Measurements from ENCODE around the gene MISP3. TPM values are rescaled to one million over a fixed set of nuclear protein-coding genes. Genes with fewer than 3 reads are reported as not detected.

The MISP3 gene
- total and polyA plus RNA-seq, 10 donors, result 1.5 to 8.0 (median 2.0) TPM

DNA sequence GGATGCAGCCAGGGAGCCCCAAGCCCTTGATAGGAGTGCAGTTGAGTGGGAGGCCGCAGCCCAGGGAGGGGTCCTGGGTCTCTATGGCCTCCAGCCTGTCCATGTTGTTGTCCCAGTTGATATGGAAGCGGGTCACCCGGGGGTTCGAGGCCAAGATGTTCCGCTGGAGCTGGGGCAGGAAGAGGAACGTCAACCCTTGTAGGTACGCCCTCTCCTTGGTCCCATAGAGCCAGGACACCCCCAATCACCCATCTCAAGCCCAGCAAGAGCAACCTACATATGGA is 47.9 kb downstream of the MISP3 start:
- H3K27ac ChIP-seq, result peak overlapping the region in 6 of 8 donors; percentile 93 to 99 (median 98)
- H3K4me3 ChIP-seq, result no peak overlapping the region
- no peak for DNase-seq
- no peak for TF ChIP-seq POLR2AphosphoS5 (IDR thresholded peaks at IDR 0.05)
- no peak for TF ChIP-seq POLR2A (IDR thresholded peaks at IDR 0.05)
- TF ChIP-seq, protein P1, sequence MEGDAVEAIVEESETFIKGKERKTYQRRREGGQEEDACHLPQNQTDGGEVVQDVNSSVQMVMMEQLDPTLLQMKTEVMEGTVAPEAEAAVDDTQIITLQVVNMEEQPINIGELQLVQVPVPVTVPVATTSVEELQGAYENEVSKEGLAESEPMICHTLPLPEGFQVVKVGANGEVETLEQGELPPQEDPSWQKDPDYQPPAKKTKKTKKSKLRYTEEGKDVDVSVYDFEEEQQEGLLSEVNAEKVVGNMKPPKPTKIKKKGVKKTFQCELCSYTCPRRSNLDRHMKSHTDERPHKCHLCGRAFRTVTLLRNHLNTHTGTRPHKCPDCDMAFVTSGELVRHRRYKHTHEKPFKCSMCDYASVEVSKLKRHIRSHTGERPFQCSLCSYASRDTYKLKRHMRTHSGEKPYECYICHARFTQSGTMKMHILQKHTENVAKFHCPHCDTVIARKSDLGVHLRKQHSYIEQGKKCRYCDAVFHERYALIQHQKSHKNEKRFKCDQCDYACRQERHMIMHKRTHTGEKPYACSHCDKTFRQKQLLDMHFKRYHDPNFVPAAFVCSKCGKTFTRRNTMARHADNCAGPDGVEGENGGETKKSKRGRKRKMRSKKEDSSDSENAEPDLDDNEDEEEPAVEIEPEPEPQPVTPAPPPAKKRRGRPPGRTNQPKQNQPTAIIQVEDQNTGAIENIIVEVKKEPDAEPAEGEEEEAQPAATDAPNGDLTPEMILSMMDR (IDR thresholded peaks at IDR 0.05 in 8 of 11, conservative IDR thresholded peaks at IDR 0.05 in 3 of 11), result no peak
- H3K4me1 ChIP-seq, result peaks cover 21 to 55% (median 40%) of the 10 kb centered on the region in 6 donors
- H3K27me3 ChIP-seq (replicated peaks in 1 of 7), result no peaks in the 10 kb centered on the region
- no peaks in the 10 kb centered on the region for H3K9me3 ChIP-seq
- 90 to 95% (median 92%) methylated on average over 7 of the region's 7 CpGs for WGBS, 5 donors
- intact Hi-C loops (cut with DNase I; ENCODE audit: low total_unique reads), result no loop called here
- peaks cover 0 to 8% (median 0%) of the 10 kb centered on the region in 6 donors for H3K36me3 ChIP-seq

DNA sequence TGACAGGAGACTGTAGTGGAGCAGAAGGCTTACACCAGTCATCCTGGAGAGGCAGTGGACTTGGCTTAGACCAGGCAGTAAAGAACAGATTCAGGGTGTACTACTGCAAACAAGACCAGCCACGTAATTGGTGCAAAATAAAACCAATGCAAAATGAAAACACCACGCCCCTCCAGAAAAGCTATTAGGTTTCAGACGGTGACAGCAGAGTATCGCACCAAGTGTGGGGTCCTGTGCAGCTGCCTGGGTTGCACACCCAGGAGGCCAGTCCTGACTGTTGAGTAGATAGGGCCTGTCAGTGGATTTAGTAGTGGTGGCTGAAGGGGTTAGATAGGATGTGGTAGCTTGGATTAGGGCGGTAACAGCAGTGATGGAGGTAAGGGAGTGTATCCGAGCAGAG is 50.3 kb downstream of the MISP3 start:
- no peaks in the 10 kb centered on the region for H3K9me3 ChIP-seq
- peaks cover 9 to 52% (median 32%) of the 10 kb centered on the region in 6 donors for H3K4me1 ChIP-seq
- TF ChIP-seq, protein P1 (IDR thresholded peaks at IDR 0.05 in 8 of 11, conservative IDR thresholded peaks at IDR 0.05 in 3 of 11), result no peak
- TF ChIP-seq POLR2AphosphoS5 (IDR thresholded peaks at IDR 0.05), result no peak
- no peak for TF ChIP-seq POLR2A (IDR thresholded peaks at IDR 0.05)
- H3K27ac ChIP-seq, result peak overlapping the region in 2 of 8 donors; percentile 2 to 4
- intact Hi-C loops (cut with DNase I; ENCODE audit: low total_unique reads), result no loop called here
- H3K4me3 ChIP-seq, result no peak overlapping the region
- no peak for DNase-seq
- H3K27me3 ChIP-seq (replicated peaks in 1 of 7), result no peaks in the 10 kb centered on the region
- H3K36me3 ChIP-seq, result peaks cover 0 to 14% (median 0%) of the 10 kb centered on the region in 6 donors
- 93 to 97% (median 95%) methylated on average over 6 of the region's 6 CpGs for WGBS, 5 donors

Other genes starting within 250 kb of the MISP3 start
- gene NANOS3, start 195.7 kb upstream of the MISP3 start, total RNA-seq, result not detected
- gene NANOS3, start 195.7 kb upstream of the MISP3 start, polyA plus RNA-seq, result under 1 TPM; 0.42 to 0.99 (median 0.52) TPM
- 1 to 10 TPM in 6 of 7 donors, under 1 TPM in 1; 0.97 to 3.5 (median 2.1) TPM for gene BRME1, start 166.7 kb upstream of the MISP3 start, total RNA-seq
- gene BRME1, start 166.7 kb upstream of the MISP3 start, polyA plus RNA-seq, result 1 to 10 TPM; 1.3 to 3.8 (median 2.7) TPM
- 10 to 100 TPM; 26.2 to 40.1 (median 28.8) TPM for gene CC2D1A, start 166.6 kb upstream of the MISP3 start, total RNA-seq
- 10 to 100 TPM; 13.0 to 27.2 (median 24.5) TPM for gene CC2D1A, start 166.6 kb upstream of the MISP3 start, polyA plus RNA-seq
- 1 to 10 TPM in 2 of 7 donors, under 1 TPM in 4, not detected in 1; 0.19 to 3.0 (median 0.79) TPM for gene PODNL1, start 134.4 kb upstream of the MISP3 start, total RNA-seq
- gene PODNL1, start 134.4 kb upstream of the MISP3 start, polyA plus RNA-seq, result under 1 TPM; 0.20 to 0.54 (median 0.41) TPM
- gene DCAF15, start 120.3 kb upstream of the MISP3 start, total RNA-seq, result 10 to 100 TPM; 27.7 to 58.6 (median 43.2) TPM
- gene DCAF15, start 120.3 kb upstream of the MISP3 start, polyA plus RNA-seq, result 10 to 100 TPM; 44.7 to 84.9 (median 79.0) TPM
- 10 to 100 TPM in 5 of 7 donors, 1 to 10 TPM in 2; 9.2 to 22.4 (median 17.9) TPM for gene RFX1, start 66.5 kb upstream of the MISP3 start, total RNA-seq
- gene RFX1, start 66.5 kb upstream of the MISP3 start, polyA plus RNA-seq, result 1 to 10 TPM; 2.2 to 8.0 (median 4.2) TPM
- gene RLN3, start 44.6 kb upstream of the MISP3 start, total RNA-seq, result not detected
- under 1 TPM in 1 of 3 donors, not detected in 2; 0.35 TPM for gene RLN3, start 44.6 kb upstream of the MISP3 start, polyA plus RNA-seq
- 10 to 100 TPM; 15.7 to 28.7 (median 20.8) TPM for gene IL27RA, start 41.0 kb upstream of the MISP3 start, total RNA-seq
- 10 to 100 TPM; 12.8 to 14.4 (median 13.4) TPM for gene IL27RA, start 41.0 kb upstream of the MISP3 start, polyA plus RNA-seq
- gene PALM3, start 10.7 kb upstream of the MISP3 start, total RNA-seq, result not detected
- gene PALM3, start 10.7 kb upstream of the MISP3 start, polyA plus RNA-seq, result under 1 TPM; 0.02 to 0.32 (median 0.05) TPM
- gene C19orf67, start 13.0 kb downstream of the MISP3 start, total RNA-seq, result 1 to 10 TPM in 1 of 7 donors, not detected in 6; 4.9 TPM
- gene C19orf67, start 13.0 kb downstream of the MISP3 start, polyA plus RNA-seq, result not detected
- 10 to 100 TPM; 25.5 to 36.8 (median 30.6) TPM for gene SAMD1, start 18.0 kb downstream of the MISP3 start, total RNA-seq
- gene SAMD1, start 18.0 kb downstream of the MISP3 start, polyA plus RNA-seq, result 10 to 100 TPM; 19.6 to 31.4 (median 24.3) TPM
- gene PRKACA, start 45.0 kb downstream of the MISP3 start, total RNA-seq, result 100 to 1,000 TPM in 6 of 7 donors, 10 to 100 TPM in 1; 87.7 to 256 (median 132) TPM
- 10 to 100 TPM; 26.6 to 77.3 (median 31.4) TPM for gene PRKACA, start 45.0 kb downstream of the MISP3 start, polyA plus RNA-seq
- 10 to 100 TPM in 3 of 7 donors, 1 to 10 TPM in 4; 4.0 to 24.8 (median 7.0) TPM for gene ASF1B, start 63.8 kb downstream of the MISP3 start, total RNA-seq
- 10 to 100 TPM in 2 of 3 donors, 1 to 10 TPM in 1; 3.8 to 12.5 (median 10.1) TPM for gene ASF1B, start 63.8 kb downstream of the MISP3 start, polyA plus RNA-seq
- gene ADGRL1, start 133.4 kb downstream of the MISP3 start, total RNA-seq, result 10 to 100 TPM in 6 of 7 donors, 1 to 10 TPM in 1; 10.0 to 21.1 (median 13.4) TPM
- gene ADGRL1, start 133.4 kb downstream of the MISP3 start, polyA plus RNA-seq, result 1 to 10 TPM; 1.8 to 5.8 (median 2.3) TPM

All from spleen (tissue), 11 donors.